ENCODE measurements around the gene SYT5.

Gene SYT5

GRCh38 chr19:55228015-55228391 is 47.9 kb upstream of the SYT5 start:
- Histone ChIP-seq H3K27ac (ENCODE audit: low read length, poor library complexity, severe bottlenecking) (no peak overlapping the region), H3K9me3 (ENCODE audit: control insufficient read depth, low read length) (no peaks in the 10 kb centered on the region), H3K36me3 (ENCODE audit: control insufficient read depth in 1 of 2, insufficient read depth in 2 of 2, low read depth in 1 of 2, low read length in 2 of 2) (peaks cover 67 to 87% of the 10 kb centered on the region in 2 experiments), H3K4me3 (ENCODE audit: insufficient read depth in 1 of 2, low read depth in 1 of 2, low read length in 2 of 2) (no peak overlapping the region), H3K9ac (ENCODE audit: low read length) (no peak overlapping the region), H2AK5ac (ENCODE audit: low read length, severe bottlenecking) (no peak overlapping the region), H2BK15ac (ENCODE audit: low read depth, poor library complexity, severe bottlenecking) (no peak overlapping the region), H2BK120ac (ENCODE audit: low read depth, low read length) (no peak overlapping the region), H4K91ac (ENCODE audit: low read length) (no peak overlapping the region), H3K14ac (ENCODE audit: low read length in 2 of 2) (no peak overlapping the region), H2AFZ (ENCODE audit: low read depth, low read length) (no peak overlapping the region), H2BK12ac (ENCODE audit: low read length in 2 of 2) (no peak overlapping the region), H4K8ac (ENCODE audit: low read length) (no peak overlapping the region), H3K27me3 (ENCODE audit: control insufficient read depth in 1 of 2, insufficient read depth in 1 of 2, low read length in 2 of 2) (no peaks in the 10 kb centered on the region), H3K18ac (ENCODE audit: low read depth in 1 of 2, low read length in 2 of 2) (no peak overlapping the region), H2BK5ac (ENCODE audit: low read depth, low read length, poor library complexity, severe bottlenecking) (no peak overlapping the region), H3K79me1 (replicated peaks; ENCODE audit: low read length, poor library complexity, severe bottlenecking) (peaks cover 31% of the 10 kb centered on the region), H3K23ac (ENCODE audit: low read length in 2 of 2) (no peak overlapping the region), H3K4ac (ENCODE audit: low read depth in 1 of 2, low read length in 2 of 2) (no peak overlapping the region), H3K4me2 (ENCODE audit: low read length, poor library complexity, severe bottlenecking) (no peak overlapping the region), H3K4me1 (ENCODE audit: control insufficient read depth, insufficient read depth, low read depth, low read length) (peaks cover 17% of the 10 kb centered on the region)
- 70% methylated on average over 17 of the region's 17 CpGs for WGBS
- DNase-seq = peak; percentile 21

DNA sequence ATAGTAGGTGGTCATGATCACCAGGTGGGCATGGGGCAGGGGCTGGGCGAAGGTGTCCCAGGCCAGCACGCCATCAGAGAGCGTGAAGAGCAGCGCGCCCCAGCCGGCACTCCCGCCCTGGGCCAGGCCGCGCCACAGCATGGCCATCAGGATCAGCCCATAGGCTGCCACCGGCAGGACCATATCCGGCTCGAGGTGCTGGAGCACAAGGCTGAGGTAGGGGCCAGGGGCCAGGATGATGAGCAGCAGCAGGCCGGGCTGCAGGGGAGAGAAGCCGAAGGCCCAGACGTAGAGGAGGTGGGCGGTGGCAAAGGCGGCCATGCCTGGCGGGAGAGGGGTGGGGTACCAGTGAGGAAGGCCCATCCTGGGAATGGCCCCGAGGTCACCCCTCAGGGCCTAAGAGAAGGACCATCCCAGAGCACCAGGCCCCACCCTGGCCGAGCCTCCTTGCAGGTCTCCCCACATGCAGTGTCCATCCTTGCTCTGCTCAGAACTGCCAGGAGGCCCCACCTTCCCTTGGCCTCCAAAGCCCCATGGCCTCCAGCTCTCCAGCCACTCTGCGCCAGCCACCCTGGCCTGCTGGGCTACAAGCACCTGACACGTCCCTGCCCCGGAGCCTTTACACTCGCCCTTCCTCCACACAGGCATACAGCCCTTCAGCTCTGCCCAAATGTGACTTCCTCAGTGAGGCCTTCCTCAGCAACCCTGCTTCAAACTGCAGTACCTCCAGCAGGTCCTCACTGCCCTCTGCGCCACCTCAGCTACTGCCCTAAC is 47.3 kb upstream of the SYT5 start:
- 97% methylated on average over 22 of the region's 25 CpGs for WGBS
- no peak overlapping the region for H3K23ac ChIP-seq (ENCODE audit: low read length in 2 of 2)
- no peak overlapping the region for H3K18ac ChIP-seq (ENCODE audit: low read depth in 1 of 2, low read length in 2 of 2)
- no peaks in the 10 kb centered on the region for H3K27me3 ChIP-seq (ENCODE audit: control insufficient read depth in 1 of 2, insufficient read depth in 1 of 2, low read length in 2 of 2)
- H3K4ac ChIP-seq (ENCODE audit: low read depth in 1 of 2, low read length in 2 of 2) = no peak overlapping the region
- no peak overlapping the region for H3K9ac ChIP-seq (ENCODE audit: low read length)
- H2AFZ ChIP-seq (ENCODE audit: low read depth, low read length) = no peak overlapping the region
- no peak overlapping the region for H2BK120ac ChIP-seq (ENCODE audit: low read depth, low read length)
- no peak overlapping the region for H3K4me2 ChIP-seq (ENCODE audit: low read length, poor library complexity, severe bottlenecking)
- H3K14ac ChIP-seq (ENCODE audit: low read length in 2 of 2) = no peak overlapping the region
- H3K27ac ChIP-seq (ENCODE audit: low read length, poor library complexity, severe bottlenecking) = no peak overlapping the region
- no peak overlapping the region for H2BK5ac ChIP-seq (ENCODE audit: low read depth, low read length, poor library complexity, severe bottlenecking)
- no peaks in the 10 kb centered on the region for H3K9me3 ChIP-seq (ENCODE audit: control insufficient read depth, low read length)
- DNase-seq = no peak
- H2BK15ac ChIP-seq (ENCODE audit: low read depth, poor library complexity, severe bottlenecking) = no peak overlapping the region
- peaks cover 27% of the 10 kb centered on the region for H3K79me1 ChIP-seq (replicated peaks; ENCODE audit: low read length, poor library complexity, severe bottlenecking)
- no peak overlapping the region for H2AK5ac ChIP-seq (ENCODE audit: low read length, severe bottlenecking)
- H3K36me3 ChIP-seq (ENCODE audit: control insufficient read depth in 1 of 2, insufficient read depth in 2 of 2, low read depth in 1 of 2, low read length in 2 of 2) = peaks cover 61 to 83% of the 10 kb centered on the region in 2 experiments
- H2BK12ac ChIP-seq (ENCODE audit: low read length in 2 of 2) = no peak overlapping the region
- peaks cover 17% of the 10 kb centered on the region for H3K4me1 ChIP-seq (ENCODE audit: control insufficient read depth, insufficient read depth, low read depth, low read length)
- no peak overlapping the region for H3K4me3 ChIP-seq (ENCODE audit: insufficient read depth in 1 of 2, low read depth in 1 of 2, low read length in 2 of 2)
- H4K8ac ChIP-seq (ENCODE audit: low read length) = no peak overlapping the region
- no peak overlapping the region for H4K91ac ChIP-seq (ENCODE audit: low read length)

GRCh38 chr19:55226788-55227187 is 46.7 kb upstream of the SYT5 start:
- 88% methylated on average over 18 of the region's 18 CpGs for WGBS

GRCh38 chr19:55226273-55226672 is 46.2 kb upstream of the SYT5 start:
- WGBS = 96% methylated on average over 9 of the region's 9 CpGs
- no peak overlapping the region for H3K4me2 ChIP-seq (ENCODE audit: low read length, poor library complexity, severe bottlenecking)
- no peak overlapping the region for H3K14ac ChIP-seq (ENCODE audit: low read length in 2 of 2)
- no peak overlapping the region for H3K23ac ChIP-seq (ENCODE audit: low read length in 2 of 2)
- no peaks in the 10 kb centered on the region for H3K9me3 ChIP-seq (ENCODE audit: control insufficient read depth, low read length)
- no peak overlapping the region for H3K27ac ChIP-seq (ENCODE audit: low read length, poor library complexity, severe bottlenecking)
- H3K9ac ChIP-seq (ENCODE audit: low read length) = no peak overlapping the region
- H2BK5ac ChIP-seq (ENCODE audit: low read depth, low read length, poor library complexity, severe bottlenecking) = no peak overlapping the region
- H3K36me3 ChIP-seq (ENCODE audit: control insufficient read depth in 1 of 2, insufficient read depth in 2 of 2, low read depth in 1 of 2, low read length in 2 of 2) = peaks cover 50 to 72% of the 10 kb centered on the region in 2 experiments
- no peak overlapping the region for H4K8ac ChIP-seq (ENCODE audit: low read length)
- no peaks in the 10 kb centered on the region for H3K27me3 ChIP-seq (ENCODE audit: control insufficient read depth in 1 of 2, insufficient read depth in 1 of 2, low read length in 2 of 2)
- no peak overlapping the region for H3K18ac ChIP-seq (ENCODE audit: low read depth in 1 of 2, low read length in 2 of 2)
- no peak overlapping the region for H2BK120ac ChIP-seq (ENCODE audit: low read depth, low read length)
- H4K91ac ChIP-seq (ENCODE audit: low read length) = no peak overlapping the region
- H3K4me1 ChIP-seq (ENCODE audit: control insufficient read depth, insufficient read depth, low read depth, low read length) = peaks cover 17% of the 10 kb centered on the region
- no peak overlapping the region for H2BK12ac ChIP-seq (ENCODE audit: low read length in 2 of 2)
- no peak overlapping the region for H2BK15ac ChIP-seq (ENCODE audit: low read depth, poor library complexity, severe bottlenecking)
- DNase-seq = no peak
- no peak overlapping the region for H3K4me3 ChIP-seq (ENCODE audit: insufficient read depth in 1 of 2, low read depth in 1 of 2, low read length in 2 of 2)
- H3K4ac ChIP-seq (ENCODE audit: low read depth in 1 of 2, low read length in 2 of 2) = no peak overlapping the region
- no peak overlapping the region for H2AFZ ChIP-seq (ENCODE audit: low read depth, low read length)
- H3K79me1 ChIP-seq (replicated peaks; ENCODE audit: low read length, poor library complexity, severe bottlenecking) = peaks cover 16% of the 10 kb centered on the region
- H2AK5ac ChIP-seq (ENCODE audit: low read length, severe bottlenecking) = no peak overlapping the region

More at GRCh38 chr19:55226788-55227187, 46.7 kb upstream of the SYT5 start:
- H2BK5ac ChIP-seq (ENCODE audit: low read depth, low read length, poor library complexity, severe bottlenecking) = no peak overlapping the region
- H4K8ac ChIP-seq (ENCODE audit: low read length) = no peak overlapping the region
- H2BK120ac ChIP-seq (ENCODE audit: low read depth, low read length) = no peak overlapping the region
- H2BK15ac ChIP-seq (ENCODE audit: low read depth, poor library complexity, severe bottlenecking) = no peak overlapping the region
- no peak overlapping the region for H2BK12ac ChIP-seq (ENCODE audit: low read length in 2 of 2)
- no peak overlapping the region for H2AK5ac ChIP-seq (ENCODE audit: low read length, severe bottlenecking)
- H3K27ac ChIP-seq (ENCODE audit: low read length, poor library complexity, severe bottlenecking) = no peak overlapping the region
- H3K27me3 ChIP-seq (ENCODE audit: control insufficient read depth in 1 of 2, insufficient read depth in 1 of 2, low read length in 2 of 2) = no peaks in the 10 kb centered on the region
- H3K23ac ChIP-seq (ENCODE audit: low read length in 2 of 2) = no peak overlapping the region
- H3K4me3 ChIP-seq (ENCODE audit: insufficient read depth in 1 of 2, low read depth in 1 of 2, low read length in 2 of 2) = no peak overlapping the region
- H3K36me3 ChIP-seq (ENCODE audit: control insufficient read depth in 1 of 2, insufficient read depth in 2 of 2, low read depth in 1 of 2, low read length in 2 of 2) = peaks cover 55 to 77% of the 10 kb centered on the region in 2 experiments
- no peak overlapping the region for H2AFZ ChIP-seq (ENCODE audit: low read depth, low read length)
- H3K14ac ChIP-seq (ENCODE audit: low read length in 2 of 2) = no peak overlapping the region
- H3K4me1 ChIP-seq (ENCODE audit: control insufficient read depth, insufficient read depth, low read depth, low read length) = peaks cover 17% of the 10 kb centered on the region
- no peak overlapping the region for H3K4ac ChIP-seq (ENCODE audit: low read depth in 1 of 2, low read length in 2 of 2)
- no peak overlapping the region for H3K18ac ChIP-seq (ENCODE audit: low read depth in 1 of 2, low read length in 2 of 2)
- no peaks in the 10 kb centered on the region for H3K9me3 ChIP-seq (ENCODE audit: control insufficient read depth, low read length)
- no peak overlapping the region for H3K9ac ChIP-seq (ENCODE audit: low read length)
- no peak overlapping the region for H4K91ac ChIP-seq (ENCODE audit: low read length)
- H3K79me1 ChIP-seq (replicated peaks; ENCODE audit: low read length, poor library complexity, severe bottlenecking) = peaks cover 21% of the 10 kb centered on the region
- no peak for DNase-seq
- H3K4me2 ChIP-seq (ENCODE audit: low read length, poor library complexity, severe bottlenecking) = no peak overlapping the region

Data from mesenchymal stem cell (in vitro differentiated cells and primary cell).